H54 (cell line): ENCODE data around the gene RHOBTB3.

Experiments
- DNase-seq: peaks from one replicate; pipeline ENCODE4 v3.0.0; 2011; ENCODE audit warnings: low spot score, mixed read lengths; ENCODE audit not compliant: insufficient read length
- FAIRE-seq: peaks from 3 replicates; lab custom pipeline; 2011; peaks lifted over from hg19 to GRCh38; lab: Jason Lieb, UNC
- POLR2A ChIP-seq: IDR thresholded peaks from 2 replicates; pipeline ENCODE4 v1.6.1; 2011; ENCODE audit warnings: low read depth, mild to moderate bottlenecking, low read length

Gene RHOBTB3

DNA sequence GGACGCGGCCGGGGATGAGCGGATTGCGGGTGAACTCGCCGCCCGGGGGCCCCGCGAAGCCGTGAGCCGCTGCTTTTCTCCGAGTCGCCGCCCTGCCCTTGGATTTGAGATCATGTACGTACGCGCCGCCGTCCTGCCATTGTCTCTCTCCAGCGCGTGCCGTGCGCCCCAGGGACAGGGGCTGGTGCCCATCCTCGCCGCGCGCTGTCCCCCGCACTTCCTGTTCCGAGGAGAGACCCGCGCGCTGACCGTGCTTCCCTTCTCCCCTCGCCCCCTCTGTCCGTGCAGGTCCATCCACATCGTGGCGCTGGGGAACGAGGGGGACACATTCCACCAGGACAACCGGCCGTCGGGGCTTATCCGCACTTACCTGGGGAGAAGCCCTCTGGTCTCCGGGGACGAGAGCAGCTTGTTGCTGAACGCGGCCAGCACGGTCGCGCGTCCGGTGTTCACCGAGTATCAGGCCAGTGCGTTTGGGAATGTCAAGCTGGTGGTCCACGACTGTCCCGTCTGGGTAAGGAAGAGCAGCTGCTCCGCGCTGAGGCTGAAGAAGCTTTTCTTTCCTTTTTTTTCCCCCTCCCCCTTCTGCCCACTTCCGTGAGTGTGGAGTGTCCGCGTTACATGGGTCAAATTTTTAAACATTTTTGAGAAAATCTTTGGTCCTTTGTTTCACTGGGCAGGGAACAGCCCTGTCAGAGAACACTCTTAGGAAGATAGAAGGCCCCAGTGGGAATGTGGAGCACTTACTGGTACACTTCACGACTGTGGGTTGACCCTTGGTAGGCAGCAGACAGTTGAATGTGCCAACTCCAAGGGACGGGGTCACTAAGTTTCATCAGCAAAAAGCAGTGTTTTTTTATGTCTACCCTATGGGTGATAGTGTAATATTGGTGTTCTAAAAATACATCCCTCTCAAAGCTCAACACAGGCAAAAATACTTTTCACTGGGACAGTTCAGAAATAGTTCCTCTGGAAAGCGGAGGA is 727 bp downstream of the RHOBTB3 start:
- DNase-seq (no peak), FAIRE-seq (no peak)
- TF ChIP-seq POLR2A = no peak; the same call in 1 of the 2 replicates

DNA sequence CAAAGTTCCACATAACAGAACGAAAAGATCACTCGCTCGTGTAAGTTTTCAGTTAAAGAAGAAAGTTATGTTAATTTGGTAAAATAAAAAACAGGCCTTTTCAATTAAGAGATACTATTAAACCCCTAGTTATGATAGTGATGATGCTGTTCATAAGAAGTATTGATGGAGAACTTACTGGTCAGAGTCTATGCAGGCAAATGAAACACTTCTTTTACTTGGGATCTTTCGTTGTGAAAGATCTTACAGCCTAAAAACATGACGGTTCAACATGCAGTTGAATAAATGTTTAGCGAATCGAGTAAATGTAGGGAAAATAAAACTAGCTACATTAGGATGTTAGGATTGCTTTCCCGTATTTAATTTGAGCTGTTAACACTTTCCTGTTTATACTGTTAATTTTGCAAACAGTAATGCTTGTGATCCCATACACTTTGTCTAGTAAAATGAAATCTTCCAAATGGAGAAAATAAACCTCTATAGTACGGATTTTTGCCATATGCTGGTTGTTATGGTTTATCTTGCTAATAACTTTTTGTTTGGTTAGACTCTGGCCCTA is 2.0 kb downstream of the RHOBTB3 start:
- TF ChIP-seq POLR2A = no peak
- DNase-seq (no peak), FAIRE-seq (peak; percentile 57)

- no peak for TF ChIP-seq POLR2A
- DNase-seq (no peak), FAIRE-seq (no peak)
Observed at GRCh38 chr5:95734187-95734586, 3.1 kb downstream of the RHOBTB3 start.

DNA sequence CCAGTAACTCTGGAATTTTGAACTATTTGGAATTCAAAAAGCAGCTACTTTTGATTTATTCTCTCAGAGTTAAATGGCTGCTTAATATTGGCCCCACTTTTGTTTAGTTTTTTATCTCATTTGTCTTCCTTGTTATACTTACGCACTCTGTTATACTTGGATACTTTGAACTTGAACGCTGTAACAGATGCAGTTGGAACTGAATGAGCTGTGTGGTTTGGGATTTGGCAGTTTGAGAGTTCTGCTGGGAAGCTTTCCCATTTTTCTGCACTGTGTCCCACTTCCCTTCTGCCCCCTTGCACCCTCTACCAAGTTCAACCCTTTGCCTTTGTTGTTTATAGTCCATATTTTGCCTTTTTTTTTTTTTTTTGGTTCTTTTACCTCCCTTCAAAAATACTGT is 3.8 kb downstream of the RHOBTB3 start:
- no peak for TF ChIP-seq POLR2A
- FAIRE-seq (no peak), DNase-seq (no peak)

GRCh38 chr5:95735406-95735805 is 4.3 kb downstream of the RHOBTB3 start:
- no peak for TF ChIP-seq POLR2A
- DNase-seq = no peak
- no peak for FAIRE-seq

DNA sequence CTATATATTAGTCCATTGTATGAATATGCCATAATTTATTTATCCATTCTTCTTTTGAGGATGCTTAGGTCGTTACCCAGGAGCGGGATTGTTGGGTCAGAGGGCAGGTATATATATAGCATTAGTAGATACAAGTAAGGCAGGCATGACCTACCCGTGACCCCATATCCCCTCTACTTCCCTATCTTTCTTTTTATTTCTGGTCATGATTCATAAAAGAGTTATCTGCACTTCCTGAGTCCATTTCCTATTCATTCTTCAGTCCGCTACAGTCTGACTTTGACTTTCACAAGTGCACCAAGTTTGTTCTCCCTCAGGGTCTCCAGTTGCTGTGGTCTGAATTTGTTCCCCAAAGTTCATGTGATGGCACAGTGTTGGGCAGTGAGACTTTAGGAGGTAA is 6.9 kb downstream of the RHOBTB3 start:
- no peak for DNase-seq
- peak; percentile 6 for FAIRE-seq
- no peak for TF ChIP-seq POLR2A

- DNase-seq (no peak), FAIRE-seq (no peak)
- no peak for TF ChIP-seq POLR2A
Observed at GRCh38 chr5:95738834-95739233, 7.7 kb downstream of the RHOBTB3 start.

GRCh38 chr5:95739857-95740256 is 8.7 kb downstream of the RHOBTB3 start:
- DNase-seq (no peak), FAIRE-seq (no peak)
- TF ChIP-seq POLR2A = no peak

DNA sequence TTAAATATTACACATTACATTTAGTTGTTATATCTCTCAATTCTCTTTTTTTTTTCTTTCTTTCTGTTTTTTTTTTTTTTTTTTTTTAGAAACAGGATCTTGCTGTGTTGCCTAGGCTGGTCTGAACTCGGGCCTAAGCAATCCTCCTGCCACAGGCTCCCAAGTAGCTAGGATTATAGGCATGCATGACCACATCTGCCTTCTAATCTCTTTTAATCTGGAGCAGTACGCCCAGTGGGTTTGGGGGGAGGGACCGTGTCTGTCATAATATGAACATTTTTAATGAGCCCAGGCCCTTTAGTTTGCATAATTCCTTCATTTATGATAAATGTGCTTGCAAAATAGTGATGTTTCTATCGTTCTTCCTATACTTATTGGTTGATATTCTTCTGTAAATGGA is 10.3 kb downstream of the RHOBTB3 start:
- no peak for FAIRE-seq
- TF ChIP-seq POLR2A = no peak
- no peak for DNase-seq

DNA sequence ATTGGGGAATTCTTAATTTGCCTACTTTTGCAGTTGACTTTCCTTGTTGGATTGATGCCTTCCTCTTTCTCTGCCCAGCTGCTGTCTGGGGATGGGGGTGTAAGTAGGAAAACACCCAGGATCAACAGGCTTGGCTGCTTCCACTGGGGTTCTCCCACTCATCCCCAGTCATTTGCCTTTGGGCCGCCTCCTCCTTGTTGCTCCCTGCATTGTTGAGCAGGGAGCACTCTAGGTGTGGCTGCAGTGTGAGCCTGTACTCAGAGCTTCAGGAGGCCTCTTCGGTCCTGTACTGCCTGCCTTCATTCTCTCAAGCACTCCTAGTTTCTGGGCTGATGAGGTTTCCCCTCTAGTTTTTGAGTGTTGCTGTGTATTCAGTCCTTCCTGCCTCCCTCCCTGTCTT is 12.1 kb downstream of the RHOBTB3 start:
- TF ChIP-seq POLR2A = no peak
- DNase-seq (no peak), FAIRE-seq (no peak)

DNA sequence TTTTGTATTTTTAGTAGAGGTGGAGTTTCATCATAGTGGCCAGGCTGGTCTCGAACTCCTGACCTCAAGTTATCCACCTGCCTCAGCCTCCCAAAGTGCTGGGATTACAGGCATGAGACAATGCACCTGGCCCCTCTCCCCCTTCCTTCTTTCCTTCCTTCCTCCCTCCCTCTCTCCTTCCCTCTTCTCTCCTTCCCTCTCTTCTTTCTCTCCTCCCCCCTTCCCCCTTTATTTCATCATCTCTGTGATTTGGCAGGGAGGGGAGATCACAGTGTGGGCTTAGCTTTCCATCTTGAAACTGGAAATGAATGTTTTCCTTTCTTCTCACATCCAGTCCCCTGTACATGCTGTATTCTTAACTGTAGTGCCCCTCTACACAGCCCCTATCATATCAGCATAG is 12.7 kb downstream of the RHOBTB3 start:
- TF ChIP-seq POLR2A = no peak
- FAIRE-seq (no peak), DNase-seq (no peak)

DNA sequence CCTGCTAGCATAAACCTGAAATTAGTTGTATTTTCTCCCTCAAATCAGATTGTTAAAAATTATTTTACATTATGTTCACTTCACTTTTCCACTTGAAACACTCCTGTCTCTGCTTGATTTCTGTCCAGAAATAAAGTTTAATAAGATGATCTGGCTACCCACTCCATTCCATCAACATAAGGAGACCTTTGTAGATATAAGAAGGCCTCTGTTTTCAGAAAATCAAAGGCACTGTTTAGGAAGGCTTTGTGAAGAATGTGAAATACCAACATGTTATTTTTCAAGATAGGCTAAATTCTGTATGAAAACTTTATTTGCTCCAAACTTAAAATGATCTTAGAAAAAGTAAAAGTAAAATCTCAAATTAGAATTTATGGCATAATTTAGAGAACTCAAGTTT is 15.1 kb downstream of the RHOBTB3 start:
- FAIRE-seq (no peak), DNase-seq (no peak)
- no peak for TF ChIP-seq POLR2A

- no peak for TF ChIP-seq POLR2A
- DNase-seq = no peak
- FAIRE-seq = no peak
Observed at GRCh38 chr5:95746722-95747679, 15.9 kb downstream of the RHOBTB3 start.

DNA sequence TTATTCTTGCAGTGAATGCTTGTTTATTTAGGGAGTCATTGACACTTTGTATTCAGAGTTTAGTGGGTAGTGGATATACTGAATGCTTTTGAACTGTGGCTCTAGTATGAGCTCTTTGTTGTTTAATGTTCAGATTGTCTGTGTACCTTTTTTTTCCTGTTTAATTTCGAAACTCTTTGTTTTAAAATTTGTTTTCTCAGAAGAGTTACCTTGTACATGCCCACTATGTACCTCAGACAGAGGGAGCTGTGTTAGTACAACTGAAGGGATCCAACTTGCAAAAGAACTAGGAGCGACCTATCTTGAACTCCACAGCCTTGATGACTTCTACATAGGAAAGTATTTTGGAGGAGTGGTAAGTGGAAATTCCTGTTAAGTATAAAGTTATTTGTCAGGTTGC is 17.0 kb downstream of the RHOBTB3 start:
- DNase-seq = no peak
- FAIRE-seq = no peak
- no peak for TF ChIP-seq POLR2A

- DNase-seq (no peak), FAIRE-seq (no peak)
- no peak for TF ChIP-seq POLR2A
Observed at GRCh38 chr5:95754545-95754944, 23.4 kb downstream of the RHOBTB3 start.
